ENCODE measurements around the gene FRG1. TPM values are rescaled to one million over a fixed set of nuclear protein-coding genes. Genes with fewer than 3 reads are reported as not detected.

The FRG1 gene
- total and polyA plus RNA-seq, 2 experiments from 2014 or later: 24.3 to 65.2 TPM

GRCh38 chr4:189897667-189898066, 43.0 kb upstream of the FRG1 start:
- DNase-seq (ENCODE audit: low spot score): no peak
- no peaks in the 10 kb centered on the region for H3K9me2 ChIP-seq (ENCODE audit: insufficient read depth)
- TF ChIP-seq, protein P1, sequence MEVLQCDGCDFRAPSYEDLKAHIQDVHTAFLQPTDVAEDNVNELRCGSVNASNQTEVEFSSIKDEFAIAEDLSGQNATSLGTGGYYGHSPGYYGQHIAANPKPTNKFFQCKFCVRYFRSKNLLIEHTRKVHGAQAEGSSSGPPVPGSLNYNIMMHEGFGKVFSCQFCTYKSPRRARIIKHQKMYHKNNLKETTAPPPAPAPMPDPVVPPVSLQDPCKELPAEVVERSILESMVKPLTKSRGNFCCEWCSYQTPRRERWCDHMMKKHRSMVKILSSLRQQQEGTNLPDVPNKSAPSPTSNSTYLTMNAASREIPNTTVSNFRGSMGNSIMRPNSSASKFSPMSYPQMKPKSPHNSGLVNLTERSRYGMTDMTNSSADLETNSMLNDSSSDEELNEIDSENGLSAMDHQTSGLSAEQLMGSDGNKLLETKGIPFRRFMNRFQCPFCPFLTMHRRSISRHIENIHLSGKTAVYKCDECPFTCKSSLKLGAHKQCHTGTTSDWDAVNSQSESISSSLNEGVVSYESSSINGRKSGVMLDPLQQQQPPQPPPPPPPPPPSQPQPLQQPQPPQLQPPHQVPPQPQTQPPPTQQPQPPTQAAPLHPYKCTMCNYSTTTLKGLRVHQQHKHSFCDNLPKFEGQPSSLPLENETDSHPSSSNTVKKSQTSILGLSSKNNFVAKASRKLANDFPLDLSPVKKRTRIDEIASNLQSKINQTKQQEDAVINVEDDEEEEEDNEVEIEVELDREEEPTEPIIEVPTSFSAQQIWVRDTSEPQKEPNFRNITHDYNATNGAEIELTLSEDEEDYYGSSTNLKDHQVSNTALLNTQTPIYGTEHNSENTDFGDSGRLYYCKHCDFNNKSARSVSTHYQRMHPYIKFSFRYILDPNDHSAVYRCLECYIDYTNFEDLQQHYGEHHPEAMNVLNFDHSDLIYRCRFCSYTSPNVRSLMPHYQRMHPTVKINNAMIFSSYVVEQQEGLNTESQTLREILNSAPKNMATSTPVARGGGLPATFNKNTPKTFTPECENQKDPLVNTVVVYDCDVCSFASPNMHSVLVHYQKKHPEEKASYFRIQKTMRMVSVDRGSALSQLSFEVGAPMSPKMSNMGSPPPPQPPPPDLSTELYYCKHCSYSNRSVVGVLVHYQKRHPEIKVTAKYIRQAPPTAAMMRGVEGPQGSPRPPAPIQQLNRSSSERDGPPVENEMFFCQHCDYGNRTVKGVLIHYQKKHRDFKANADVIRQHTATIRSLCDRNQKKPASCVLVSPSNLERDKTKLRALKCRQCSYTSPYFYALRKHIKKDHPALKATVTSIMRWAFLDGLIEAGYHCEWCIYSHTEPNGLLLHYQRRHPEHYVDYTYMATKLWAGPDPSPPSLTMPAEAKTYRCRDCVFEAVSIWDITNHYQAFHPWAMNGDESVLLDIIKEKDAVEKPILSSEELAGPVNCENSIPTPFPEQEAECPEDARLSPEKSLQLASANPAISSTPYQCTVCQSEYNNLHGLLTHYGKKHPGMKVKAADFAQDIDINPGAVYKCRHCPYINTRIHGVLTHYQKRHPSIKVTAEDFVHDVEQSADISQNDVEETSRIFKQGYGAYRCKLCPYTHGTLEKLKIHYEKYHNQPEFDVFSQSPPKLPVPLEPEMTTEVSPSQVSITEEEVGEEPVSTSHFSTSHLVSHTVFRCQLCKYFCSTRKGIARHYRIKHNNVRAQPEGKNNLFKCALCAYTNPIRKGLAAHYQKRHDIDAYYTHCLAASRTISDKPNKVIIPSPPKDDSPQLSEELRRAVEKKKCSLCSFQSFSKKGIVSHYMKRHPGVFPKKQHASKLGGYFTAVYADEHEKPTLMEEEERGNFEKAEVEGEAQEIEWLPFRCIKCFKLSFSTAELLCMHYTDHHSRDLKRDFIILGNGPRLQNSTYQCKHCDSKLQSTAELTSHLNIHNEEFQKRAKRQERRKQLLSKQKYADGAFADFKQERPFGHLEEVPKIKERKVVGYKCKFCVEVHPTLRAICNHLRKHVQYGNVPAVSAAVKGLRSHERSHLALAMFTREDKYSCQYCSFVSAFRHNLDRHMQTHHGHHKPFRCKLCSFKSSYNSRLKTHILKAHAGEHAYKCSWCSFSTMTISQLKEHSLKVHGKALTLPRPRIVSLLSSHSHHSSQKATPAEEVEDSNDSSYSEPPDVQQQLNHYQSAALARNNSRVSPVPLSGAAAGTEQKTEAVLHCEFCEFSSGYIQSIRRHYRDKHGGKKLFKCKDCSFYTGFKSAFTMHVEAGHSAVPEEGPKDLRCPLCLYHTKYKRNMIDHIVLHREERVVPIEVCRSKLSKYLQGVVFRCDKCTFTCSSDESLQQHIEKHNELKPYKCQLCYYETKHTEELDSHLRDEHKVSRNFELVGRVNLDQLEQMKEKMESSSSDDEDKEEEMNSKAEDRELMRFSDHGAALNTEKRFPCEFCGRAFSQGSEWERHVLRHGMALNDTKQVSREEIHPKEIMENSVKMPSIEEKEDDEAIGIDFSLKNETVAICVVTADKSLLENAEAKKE (CRISPR knock-in tag; IDR thresholded peaks at IDR 0.05): no peak
- TF ChIP-seq POLR2AphosphoS5 (IDR thresholded peaks at IDR 0.05; ENCODE audit: low read depth) (no peak), JUNB (IDR thresholded peaks at IDR 0.05; ENCODE audit: unreplicated experiment) (no peak), ZNF114 (CRISPR knock-in tag; IDR thresholded peaks at IDR 0.05) (no peak), STAT1 (IDR thresholded peaks at IDR 0.05; ENCODE audit: unreplicated experiment) (no peak), EZH2 (IDR thresholded peaks at IDR 0.05; ENCODE audit: low read depth, unreplicated experiment) (no peak), NANOG (IDR thresholded peaks at IDR 0.05; ENCODE audit: borderline replicate concordance) (no peak), EZH2phosphoT487 (IDR thresholded peaks at IDR 0.05; ENCODE audit: unreplicated experiment) (no peak), CREB1 (CRISPR knock-in tag; IDR thresholded peaks at IDR 0.05; ENCODE audit: low read depth) (no peak), ZNF331 (CRISPR knock-in tag; IDR thresholded peaks at IDR 0.05; ENCODE audit: low read depth) (no peak)
- TF ChIP-seq, protein P2, sequence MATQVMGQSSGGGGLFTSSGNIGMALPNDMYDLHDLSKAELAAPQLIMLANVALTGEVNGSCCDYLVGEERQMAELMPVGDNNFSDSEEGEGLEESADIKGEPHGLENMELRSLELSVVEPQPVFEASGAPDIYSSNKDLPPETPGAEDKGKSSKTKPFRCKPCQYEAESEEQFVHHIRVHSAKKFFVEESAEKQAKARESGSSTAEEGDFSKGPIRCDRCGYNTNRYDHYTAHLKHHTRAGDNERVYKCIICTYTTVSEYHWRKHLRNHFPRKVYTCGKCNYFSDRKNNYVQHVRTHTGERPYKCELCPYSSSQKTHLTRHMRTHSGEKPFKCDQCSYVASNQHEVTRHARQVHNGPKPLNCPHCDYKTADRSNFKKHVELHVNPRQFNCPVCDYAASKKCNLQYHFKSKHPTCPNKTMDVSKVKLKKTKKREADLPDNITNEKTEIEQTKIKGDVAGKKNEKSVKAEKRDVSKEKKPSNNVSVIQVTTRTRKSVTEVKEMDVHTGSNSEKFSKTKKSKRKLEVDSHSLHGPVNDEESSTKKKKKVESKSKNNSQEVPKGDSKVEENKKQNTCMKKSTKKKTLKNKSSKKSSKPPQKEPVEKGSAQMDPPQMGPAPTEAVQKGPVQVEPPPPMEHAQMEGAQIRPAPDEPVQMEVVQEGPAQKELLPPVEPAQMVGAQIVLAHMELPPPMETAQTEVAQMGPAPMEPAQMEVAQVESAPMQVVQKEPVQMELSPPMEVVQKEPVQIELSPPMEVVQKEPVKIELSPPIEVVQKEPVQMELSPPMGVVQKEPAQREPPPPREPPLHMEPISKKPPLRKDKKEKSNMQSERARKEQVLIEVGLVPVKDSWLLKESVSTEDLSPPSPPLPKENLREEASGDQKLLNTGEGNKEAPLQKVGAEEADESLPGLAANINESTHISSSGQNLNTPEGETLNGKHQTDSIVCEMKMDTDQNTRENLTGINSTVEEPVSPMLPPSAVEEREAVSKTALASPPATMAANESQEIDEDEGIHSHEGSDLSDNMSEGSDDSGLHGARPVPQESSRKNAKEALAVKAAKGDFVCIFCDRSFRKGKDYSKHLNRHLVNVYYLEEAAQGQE (IDR thresholded peaks at IDR 0.05; ENCODE audit: unreplicated experiment): no peak
- TF ChIP-seq, protein P3, sequence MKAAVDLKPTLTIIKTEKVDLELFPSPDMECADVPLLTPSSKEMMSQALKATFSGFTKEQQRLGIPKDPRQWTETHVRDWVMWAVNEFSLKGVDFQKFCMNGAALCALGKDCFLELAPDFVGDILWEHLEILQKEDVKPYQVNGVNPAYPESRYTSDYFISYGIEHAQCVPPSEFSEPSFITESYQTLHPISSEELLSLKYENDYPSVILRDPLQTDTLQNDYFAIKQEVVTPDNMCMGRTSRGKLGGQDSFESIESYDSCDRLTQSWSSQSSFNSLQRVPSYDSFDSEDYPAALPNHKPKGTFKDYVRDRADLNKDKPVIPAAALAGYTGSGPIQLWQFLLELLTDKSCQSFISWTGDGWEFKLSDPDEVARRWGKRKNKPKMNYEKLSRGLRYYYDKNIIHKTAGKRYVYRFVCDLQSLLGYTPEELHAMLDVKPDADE (IDR thresholded peaks at IDR 0.05): no peak
- TF ChIP-seq, protein P4, sequence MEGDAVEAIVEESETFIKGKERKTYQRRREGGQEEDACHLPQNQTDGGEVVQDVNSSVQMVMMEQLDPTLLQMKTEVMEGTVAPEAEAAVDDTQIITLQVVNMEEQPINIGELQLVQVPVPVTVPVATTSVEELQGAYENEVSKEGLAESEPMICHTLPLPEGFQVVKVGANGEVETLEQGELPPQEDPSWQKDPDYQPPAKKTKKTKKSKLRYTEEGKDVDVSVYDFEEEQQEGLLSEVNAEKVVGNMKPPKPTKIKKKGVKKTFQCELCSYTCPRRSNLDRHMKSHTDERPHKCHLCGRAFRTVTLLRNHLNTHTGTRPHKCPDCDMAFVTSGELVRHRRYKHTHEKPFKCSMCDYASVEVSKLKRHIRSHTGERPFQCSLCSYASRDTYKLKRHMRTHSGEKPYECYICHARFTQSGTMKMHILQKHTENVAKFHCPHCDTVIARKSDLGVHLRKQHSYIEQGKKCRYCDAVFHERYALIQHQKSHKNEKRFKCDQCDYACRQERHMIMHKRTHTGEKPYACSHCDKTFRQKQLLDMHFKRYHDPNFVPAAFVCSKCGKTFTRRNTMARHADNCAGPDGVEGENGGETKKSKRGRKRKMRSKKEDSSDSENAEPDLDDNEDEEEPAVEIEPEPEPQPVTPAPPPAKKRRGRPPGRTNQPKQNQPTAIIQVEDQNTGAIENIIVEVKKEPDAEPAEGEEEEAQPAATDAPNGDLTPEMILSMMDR (conservative IDR thresholded peaks at IDR 0.05; ENCODE audit: low read depth in 2 of 2): no peak
- ATAC-seq: no peak
- peaks cover 71% of the 10 kb centered on the region for H3K9me3 Mint-ChIP-seq
- H3K4me3 Mint-ChIP-seq: no peak overlapping the region
- no peak overlapping the region for H3K27ac ChIP-seq (ENCODE audit: low read depth)
- H4K20me1 ChIP-seq (replicated peaks; ENCODE audit: insufficient read depth): no peaks in the 10 kb centered on the region
- H3K4me2 ChIP-seq: no peak overlapping the region
- peaks cover 12% of the 10 kb centered on the region for H3K36me3 Mint-ChIP-seq (ENCODE audit: low read depth)
- no peaks in the 10 kb centered on the region for H3K4me1 Mint-ChIP-seq
- H3K4me1 ChIP-seq (ENCODE audit: insufficient read depth): no peaks in the 10 kb centered on the region
- H3K36me3 ChIP-seq (ENCODE audit: insufficient read depth): no peaks in the 10 kb centered on the region
- H2AFZ ChIP-seq: no peak overlapping the region
- H3K4me3 ChIP-seq: no peak overlapping the region
- no peaks in the 10 kb centered on the region for H3K27me3 ChIP-seq (ENCODE audit: insufficient read depth)
- H3K27ac Mint-ChIP-seq: no peak overlapping the region
- H3F3A ChIP-seq (replicated peaks; ENCODE audit: low read depth): no peaks in the 10 kb centered on the region
- no peaks in the 10 kb centered on the region for H3K27me3 Mint-ChIP-seq (ENCODE audit: insufficient read depth, low read depth, poor library complexity)
- H3K79me2 ChIP-seq (replicated peaks; ENCODE audit: insufficient read depth): no peaks in the 10 kb centered on the region

All from GM23338 (cell line).